Left hindlimb (tissue), 1 donor: Measurements from ENCODE around the gene ECHDC3.
"Not testable (repeated sequence)": the region's sequence is repeated elsewhere in the genome, so short reads cannot be mapped to it uniquely, and the experiment has no call there.

Source experiments
- DNase-seq: peaks from one replicate; pipeline ENCODE4 v3.0.0-alpha.2; 2018

ECHDC3 gene

DNA sequence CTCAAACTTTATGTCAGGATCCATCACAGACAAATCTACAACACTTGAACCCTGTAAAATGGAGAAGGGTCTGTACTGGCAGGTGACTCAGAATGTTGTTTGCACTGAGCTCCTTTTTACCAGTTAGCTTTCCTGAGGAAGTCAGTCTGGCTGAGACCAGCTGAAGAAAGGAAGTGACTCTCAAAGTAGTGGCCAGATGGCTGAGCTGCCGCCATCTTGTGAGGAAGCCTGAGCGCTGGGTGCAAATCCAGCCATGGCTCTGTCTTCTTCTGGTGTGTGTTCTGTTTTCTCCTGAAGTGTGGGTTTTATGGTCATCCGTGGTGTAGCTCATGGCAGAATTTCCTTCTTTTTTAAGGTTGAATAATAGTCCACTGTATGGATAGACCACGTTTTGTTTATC lies 25.5 kb upstream of the ECHDC3 start:
- no peak for DNase-seq

DNA sequence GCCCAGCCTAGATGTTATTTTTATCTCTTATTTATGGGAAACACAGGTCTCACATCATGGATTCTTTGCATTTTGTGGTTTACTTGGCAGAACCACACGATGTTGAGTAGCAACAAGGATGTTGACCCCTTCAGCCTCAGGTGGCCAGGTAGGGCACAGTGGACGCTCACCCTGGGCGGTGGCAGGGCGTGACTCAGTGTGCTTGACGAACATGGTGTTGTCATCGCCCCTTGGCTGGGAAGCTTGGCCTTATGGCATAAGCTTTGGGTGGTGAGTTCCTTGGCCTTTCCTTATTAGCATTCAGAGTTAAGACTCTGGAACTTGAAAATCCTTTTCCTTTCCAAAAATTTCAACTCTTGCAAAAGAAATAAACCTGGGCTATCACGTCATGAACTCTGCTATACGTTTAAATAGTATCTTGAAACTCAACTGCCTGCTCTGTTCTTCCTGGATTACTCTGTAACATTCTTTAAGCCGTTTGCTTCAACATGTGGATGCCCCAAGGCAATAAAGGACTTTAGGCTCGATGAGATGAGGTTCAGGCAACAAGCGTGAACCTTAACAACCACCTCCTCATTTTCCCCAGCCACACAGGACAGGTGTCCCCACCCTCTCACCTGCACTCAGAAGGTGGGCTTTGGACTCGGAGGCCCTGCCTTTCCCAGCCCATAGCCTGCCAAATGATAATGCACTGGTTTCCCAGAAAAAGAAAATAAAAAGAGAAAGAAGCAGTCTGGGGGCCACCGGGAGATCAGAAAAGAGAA lies 22.5 kb upstream of the ECHDC3 start:
- no peak for DNase-seq

DNA sequence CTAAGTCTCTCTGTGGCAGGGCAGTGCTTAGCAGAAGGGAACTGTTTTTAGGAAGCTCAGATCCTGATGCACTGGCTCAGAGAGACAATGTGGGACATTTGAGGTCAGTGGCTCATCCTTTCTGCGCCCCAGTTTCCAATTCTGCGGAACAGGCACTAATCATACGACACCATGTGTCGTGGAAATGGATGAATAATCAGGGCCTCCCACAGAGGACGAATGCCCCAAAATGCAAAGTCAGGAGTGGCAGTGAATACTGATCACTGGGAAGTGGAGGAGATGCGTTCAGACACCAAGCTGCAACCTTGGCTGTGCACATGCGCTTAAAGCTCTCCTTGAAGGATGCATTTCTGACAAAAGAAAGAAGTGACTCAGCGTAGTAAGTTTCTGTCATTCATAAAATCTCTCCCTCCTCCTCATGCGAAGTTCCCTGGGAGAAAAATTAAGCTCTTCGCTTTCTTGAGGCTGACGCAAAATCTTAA lies 21.9 kb upstream of the ECHDC3 start:
- DNase-seq, result no peak

DNA sequence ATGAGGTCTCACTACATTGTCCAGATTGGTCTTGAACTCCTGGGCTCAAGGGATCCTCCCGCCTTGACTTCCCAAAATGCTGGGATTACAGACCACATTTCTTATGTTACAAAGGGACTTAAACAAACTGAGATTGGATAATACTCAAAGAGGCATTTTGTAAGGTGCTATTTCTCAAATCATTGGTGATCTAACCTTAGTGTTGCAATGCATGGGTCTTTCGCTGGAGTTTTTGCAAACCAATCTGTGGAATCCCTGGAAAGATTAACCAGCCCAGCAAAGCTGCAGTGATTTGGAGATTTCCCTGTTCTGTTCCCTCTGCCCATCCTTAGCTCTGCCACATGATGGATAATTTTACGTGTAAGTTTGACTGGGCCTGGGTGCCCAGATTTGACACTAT lies 20.4 kb upstream of the ECHDC3 start:
- no peak for DNase-seq

DNA sequence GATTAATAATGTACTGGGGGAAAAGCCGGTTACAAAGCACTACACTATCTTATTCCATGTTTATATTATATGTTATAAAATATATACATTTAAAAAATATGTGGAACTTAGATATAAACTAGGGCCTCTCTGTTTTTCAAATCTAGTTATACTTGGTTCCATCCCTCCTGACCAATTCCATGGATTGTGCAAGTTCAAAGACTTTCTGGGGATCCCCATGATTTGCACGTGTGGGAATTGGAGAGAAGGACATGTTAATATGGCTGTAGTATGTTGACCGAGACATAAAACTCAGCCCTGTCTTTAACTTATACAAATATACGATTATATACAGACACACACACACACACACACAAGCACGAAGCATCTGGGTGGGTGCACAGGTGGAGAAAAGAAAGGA lies 18.8 kb upstream of the ECHDC3 start:
- DNase-seq, result no peak

DNA sequence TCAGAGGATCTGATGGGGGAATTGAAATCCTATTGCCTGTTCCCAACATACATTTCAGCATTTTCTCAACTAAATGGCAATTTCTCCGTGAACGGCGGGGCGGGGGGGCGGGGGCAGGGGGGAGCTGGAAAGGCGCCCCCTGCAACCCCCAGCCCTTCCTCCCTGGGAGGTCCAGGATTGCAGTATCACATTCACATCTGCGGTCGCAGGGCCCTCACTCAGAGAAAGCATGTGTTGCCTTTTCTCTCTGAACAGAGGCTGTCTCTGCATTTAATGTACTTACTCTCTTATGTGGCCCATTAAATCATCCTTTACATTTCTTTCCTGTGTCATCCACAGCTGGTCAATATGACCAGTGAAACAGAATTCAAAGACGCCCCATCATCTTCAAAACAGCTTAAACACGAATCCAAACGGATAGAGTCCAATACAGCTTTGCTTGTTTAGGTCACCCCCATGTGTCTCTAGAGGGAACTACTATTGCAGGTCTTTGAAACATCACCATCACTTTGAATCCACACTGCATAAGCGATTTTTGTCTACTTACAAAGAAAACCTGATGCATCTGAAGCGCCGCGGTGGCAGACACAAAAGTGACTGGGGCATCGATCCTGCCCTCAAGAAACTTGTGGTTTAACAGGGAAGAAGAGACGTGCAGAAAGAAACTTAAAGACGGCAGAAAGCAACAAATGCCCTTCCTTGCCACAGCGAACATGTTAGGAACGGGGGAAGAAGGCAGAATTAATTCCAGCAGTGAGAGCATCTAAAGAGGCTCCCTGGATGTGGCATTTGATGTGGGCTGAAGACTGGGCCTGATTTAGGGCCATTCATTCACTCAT lies 17.0 kb upstream of the ECHDC3 start:
- DNase-seq, result no peak

DNA sequence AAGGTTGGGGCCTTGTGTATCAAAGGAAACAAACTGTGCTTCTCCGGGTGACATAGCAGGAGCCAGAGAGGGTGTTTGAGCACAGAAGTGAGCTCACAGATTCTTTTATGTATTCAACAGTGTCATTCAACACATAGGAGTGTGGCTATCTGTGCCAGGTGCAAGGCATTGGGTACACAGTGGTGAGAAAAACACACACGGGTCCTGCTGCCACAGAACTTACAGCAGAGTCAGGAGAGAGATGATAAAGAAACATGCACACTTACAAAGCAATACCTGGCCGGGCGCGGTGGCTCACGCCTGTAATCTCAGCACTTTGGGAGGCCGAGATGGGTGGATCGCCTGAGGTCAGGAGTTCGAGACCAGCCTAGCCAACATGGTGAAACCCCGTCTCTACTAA lies 16.3 kb upstream of the ECHDC3 start:
- DNase-seq, result no peak

DNA sequence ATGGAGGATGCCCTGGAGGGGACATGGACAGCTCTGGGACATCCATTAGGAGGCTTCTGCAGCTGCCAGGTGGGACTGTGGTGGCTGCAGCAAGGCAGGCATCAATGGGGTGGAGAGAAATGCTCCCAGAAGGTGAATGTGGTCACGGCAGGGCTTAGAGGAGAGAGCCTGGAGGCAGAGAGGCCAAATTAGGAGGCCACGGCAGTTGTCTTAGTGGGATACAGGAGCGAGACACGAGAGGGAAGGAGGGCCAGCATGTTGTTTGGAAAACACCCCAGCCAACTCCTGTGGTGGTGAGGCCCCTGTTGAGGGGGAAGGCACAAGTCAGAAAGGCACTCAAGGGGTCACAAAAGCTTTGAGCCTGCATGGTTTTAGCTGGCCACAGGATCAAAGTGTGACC lies 14.6 kb upstream of the ECHDC3 start:
- DNase-seq, result no peak

DNA sequence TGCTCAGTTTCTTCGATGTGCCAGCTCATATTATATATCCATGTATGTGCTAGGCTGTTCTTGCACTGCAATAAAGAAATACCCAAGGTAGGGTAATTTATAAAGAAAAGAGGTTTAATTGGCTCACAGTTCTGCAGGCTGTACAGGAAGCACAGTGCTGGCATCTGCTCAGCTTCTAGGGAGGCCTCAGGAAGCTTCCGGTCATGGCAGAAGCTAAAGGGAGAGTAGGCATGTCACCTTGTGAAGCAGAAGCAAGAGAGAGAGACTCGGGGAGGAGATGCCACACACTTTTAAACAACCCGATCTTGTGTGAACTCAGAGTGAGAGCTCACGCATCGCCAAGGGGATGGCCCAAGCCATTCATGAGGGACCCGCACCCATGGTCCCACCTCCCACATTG lies 13.8 kb upstream of the ECHDC3 start:
- no peak for DNase-seq

DNA sequence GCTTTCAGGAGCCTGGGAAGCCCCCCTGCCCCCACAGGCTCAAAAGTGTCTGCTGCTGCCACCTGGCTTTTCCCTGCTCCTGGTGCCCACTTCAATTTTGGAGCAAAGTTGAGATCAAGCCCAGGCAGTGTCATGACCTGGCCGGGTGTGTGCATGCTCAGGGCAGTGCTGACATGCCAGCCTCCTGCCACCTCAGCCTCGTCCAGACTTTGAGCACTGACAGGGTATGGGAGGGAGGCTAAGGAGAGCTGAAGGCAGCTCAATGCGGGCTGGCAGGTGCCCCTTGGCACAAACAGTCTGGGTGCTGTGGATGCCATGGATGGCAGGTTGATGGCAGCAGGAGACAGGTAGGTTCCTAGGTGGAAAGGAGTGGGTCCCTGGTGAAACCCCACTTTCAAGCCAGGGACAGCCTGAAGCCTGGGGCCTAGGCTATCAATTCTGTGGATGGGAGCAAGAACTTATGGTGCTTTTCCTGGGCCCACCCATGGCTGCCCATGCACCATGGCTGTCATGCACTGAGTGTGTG lies 12.3 kb upstream of the ECHDC3 start:
- no peak for DNase-seq

DNA sequence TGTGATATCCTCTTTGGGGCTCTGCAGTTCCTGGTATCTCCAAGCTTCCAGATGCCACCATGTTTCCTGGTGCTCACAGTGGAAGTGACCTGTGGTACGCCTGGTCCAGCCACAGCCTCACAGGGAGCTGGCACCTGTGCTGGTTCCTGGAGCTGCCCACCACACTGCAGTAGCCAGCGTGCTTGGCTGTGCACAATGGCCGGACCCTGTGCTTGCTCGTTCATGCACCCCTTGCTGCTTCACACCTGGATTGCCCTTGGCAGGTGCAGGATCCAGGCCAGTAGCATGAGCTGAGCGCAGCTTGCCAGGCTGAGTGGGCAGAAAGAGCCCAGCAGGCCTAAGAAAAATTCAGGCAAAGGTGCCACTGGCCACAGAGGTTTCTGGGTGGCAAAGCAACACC lies 11.4 kb upstream of the ECHDC3 start:
- no peak for DNase-seq

DNA sequence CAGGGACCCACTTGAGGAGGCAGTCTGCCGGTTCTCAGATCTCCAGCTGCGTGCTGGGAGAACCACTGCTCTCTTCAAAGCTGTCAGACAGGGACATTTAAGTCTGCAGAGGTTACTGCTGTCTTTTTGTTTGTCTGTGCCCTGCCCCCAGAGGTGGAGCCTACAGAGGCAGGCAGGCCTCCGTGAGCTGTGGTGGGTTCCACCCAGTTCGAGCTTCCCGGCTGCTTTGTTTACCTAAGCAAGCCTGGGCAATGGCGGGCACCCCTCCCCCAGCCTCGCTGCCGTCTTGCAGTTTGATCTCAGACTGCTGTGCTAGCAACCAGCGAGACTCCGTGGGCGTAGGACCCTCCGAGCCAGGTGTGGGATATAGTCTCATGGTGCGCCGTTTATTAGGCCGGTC lies 5.4 kb upstream of the ECHDC3 start:
- DNase-seq, result not testable (repeated sequence)

DNA sequence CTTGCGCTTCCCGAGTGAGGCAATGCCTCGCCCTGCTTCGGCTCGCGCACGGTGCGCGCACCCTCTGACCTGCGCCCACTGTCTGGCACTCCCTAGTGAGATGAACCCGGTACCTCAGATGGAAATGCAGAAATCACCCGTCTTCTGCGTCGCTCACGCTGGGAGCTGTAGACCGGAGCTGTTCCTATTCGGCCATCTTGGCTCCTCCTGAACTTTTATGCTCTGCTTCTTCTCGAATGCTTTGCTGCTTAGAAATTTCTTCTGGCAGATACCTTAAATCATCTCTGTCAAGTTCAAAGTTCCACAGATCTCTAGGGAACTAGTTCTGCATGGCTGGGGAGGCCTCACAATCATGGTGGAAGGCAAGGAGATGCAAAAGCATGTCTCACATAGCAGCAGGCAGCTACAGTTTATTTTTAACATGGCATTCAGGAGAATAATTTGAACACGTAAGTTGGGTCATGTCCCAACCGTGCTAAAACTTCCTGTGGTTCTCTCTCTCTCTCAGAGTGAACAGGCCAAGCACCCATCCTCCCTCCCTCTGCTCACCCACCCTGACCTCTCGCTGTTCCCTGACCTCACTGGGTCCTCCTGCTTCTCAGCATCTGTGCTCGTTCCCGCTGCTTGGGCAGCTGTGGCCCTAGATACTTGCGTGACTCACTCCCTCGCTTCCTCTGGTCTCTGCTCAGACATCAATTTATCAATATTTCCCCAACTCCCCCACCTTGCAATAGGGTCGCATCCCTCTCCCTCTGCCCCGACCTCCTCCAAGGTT lies 4.7 kb upstream of the ECHDC3 start:
- not testable (repeated sequence) for DNase-seq

DNA sequence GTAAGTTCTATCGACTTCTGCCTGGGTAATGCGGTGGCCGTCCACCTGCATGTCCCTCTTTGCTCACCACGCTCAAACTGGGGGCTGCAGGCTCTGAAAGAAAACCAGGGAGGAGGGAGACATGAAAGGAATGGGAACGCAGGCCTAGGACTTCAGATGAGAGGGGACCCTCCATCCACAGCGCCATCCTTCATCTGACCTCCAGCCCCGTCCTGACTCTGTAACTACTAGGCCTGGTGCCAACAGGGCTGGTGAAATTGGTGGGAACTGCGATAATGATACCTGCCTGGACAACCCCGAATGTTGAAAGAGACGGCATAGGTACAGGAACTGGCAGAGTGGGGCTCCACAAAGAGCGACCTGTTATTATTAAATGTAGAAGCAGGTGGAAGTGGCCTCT lies 1.3 kb upstream of the ECHDC3 start:
- no peak for DNase-seq

DNA sequence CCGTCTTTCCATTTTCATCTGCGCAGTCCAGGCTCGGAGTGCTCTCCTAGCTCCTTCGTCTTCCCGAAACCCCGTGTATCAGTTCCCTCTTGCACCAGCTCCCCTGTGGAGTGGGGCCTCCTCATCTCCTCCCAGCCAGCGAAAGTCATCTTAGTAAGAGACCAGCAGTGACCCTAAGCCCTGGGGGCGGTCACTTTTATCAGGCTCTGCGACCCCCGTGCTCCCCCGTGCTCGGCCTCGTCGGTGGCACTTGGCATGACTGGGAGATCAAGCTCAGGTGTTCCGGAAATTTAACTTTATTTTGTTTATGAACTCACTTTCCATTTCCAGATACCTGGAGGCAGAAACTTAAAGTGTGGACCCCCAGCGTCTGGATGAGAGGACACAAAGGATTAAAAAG lies 574 bp upstream of the ECHDC3 start:
- DNase-seq, result no peak

DNA sequence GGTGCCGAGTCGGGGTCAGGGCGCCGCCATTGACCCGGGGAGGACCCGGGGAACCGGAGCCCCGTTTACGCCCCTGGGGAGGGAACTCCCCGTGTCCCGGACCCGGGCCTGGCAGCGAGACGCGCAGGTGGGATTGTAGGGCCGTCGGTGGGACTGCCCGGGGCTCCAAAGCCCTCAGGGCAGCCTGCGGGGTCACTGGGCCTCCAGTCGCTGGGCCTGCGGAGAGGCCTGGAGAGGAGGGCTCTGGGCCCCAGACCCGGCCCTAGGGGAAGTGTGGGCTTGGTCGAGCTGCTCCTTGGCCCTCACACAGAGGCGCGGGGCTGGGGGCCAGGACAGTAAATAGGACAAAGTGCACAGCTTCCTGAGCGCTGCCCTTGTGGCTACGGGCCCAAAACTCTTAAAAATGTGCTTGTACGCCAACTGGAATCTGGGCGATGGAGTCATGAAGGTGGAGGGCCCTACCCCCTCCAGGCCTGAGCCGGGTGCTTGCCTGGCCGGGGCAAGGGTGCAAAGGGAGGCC lies 657 bp downstream of the ECHDC3 start:
- no peak for DNase-seq

DNA sequence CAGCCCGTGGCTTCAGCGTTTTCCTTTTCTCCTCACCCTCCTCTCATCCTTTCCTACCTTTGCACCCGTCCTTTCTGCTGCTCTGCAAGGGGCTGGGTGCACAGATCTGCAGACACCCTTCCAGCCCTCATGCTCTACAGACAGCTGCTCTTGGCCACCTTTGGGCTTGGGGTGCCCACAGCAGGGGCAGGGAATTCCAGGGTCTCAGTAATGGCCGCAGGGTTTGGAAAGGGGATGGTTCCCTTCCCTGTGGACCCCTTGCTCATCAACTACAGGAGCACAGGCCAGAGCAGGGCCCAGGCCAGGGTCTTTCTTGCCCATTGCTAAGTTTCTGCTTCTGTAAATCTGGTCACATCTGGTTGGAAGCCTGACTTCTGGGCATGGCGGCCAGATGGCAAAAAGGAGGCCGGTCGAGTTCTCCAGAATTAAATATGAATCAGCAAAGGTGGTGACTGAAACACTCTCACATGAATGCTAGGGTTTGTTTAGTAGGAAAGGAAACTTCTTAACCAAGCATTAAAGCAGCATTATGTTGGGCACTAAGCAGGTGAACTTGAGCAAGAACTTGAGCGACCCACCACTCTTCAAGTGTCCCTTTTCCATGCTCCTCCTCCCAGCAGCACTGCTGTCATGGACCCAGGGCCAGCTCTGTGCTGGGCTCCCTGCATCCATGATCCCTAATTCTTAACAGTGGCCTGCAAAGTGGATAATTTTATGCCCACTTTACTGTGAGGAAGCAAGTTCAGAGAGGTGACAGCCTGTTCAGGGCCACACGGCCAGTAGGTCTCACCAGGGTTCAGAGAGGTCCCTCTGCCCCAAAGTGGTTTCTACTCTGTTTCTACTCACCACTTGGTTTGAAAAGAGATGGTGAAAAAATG lies 1.5 kb downstream of the ECHDC3 start:
- DNase-seq, result no peak

DNA sequence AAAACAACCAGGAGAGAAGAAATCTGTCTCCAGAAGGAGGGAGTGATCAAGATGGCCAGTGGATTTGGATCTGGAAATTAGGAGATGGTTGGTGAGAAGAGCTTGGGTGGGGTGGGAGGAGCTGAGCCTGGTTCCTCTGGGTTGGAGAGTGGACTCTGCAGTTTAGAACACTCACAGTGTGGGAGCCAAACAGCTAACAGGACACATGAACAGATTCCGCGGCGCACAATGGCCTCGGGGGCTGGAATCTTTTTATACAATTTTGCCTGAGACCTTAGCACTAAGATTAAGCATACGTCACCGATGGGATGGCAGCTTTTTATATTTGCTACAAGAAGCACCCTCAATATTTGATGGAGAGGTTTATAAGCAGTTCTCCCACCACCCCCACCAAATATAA lies 2.9 kb downstream of the ECHDC3 start:
- DNase-seq, result no peak

DNA sequence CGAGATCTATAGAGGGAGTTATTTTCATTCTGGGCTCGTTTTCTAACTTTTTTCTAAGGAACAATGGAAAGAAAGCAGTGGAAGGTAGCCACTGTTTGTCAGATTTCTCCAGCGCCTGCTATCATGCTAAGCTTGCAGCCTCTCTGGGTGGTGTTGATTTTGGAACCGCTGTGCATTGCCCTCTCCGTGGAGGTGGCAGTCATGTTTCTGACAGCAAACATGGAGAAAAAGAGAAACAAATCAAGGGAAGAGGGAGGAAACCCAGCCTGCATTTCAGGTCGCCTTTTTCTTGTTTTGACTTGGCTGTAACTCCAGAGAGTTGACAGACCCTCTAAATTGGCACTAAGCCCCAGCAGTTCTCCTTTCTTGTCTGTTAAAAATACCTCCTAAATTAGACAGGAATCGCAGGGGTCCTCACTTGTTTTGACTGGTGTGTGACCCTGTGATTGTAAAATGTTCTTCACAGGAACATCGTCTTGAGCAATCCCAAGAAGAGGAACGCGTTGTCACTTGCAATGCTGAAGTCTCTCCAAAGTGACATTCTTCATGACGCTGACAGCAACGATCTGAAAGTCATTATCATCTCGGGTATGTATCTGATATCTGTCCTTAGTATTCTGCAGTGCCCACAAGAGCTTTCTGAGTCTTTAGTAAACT lies 4.8 kb downstream of the ECHDC3 start:
- DNase-seq, result no peak

DNA sequence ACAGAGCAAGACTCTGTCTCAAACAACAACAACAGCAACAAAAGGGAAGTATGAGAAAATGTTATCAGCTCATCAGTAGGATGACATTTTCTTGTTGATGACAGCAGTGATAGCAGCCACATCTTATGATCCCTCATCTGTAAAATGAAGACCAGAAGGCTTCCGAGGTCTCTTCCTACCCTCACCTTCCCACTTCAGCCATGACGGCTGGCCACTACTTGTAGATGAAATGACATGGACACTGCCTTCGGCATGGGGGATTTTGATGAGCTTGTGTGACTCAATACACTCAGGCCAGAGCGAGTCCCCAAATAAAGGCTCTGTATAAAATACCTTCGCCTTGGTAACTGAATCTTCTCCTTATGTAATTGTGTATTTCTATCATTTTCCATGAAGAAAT lies 6.7 kb downstream of the ECHDC3 start:
- DNase-seq, result no peak

DNA sequence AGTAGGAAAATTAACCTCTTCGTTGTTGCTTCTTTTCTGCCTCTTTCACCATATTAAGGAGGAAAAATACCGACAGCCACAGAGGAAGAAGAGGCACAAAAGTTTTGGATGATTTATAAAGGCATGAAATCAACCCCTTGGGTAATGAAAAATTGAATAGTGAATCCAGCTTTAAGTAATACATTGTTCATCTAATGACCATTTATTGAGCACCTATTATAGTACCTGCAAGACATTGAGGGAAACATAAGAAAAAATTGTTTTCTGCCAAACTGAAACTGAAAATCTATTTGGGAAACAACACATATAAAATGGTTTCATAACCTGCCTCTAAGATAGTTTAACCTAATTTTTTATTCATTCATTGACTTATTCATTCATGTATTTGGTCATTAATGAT lies 8.2 kb downstream of the ECHDC3 start:
- no peak for DNase-seq
